Testis (tissue), 3 donors: ENCODE data around the gene PKD2L1. TPM values are rescaled to one million over a fixed set of nuclear protein-coding genes. Genes with fewer than 3 reads are reported as not detected.

Source experiments
- DNase-seq: peaks from one replicate; pipeline ENCODE4 v3.0.0-alpha.2; 2019
- H3K27ac ChIP-seq, 2 donors: fragments of 200-600 bp; sonication (generic); one replicate each; pipeline ENCODE4 v1.5.1; 2019
- H3K27me3 ChIP-seq: fragments of 200-600 bp; sonication (generic); one replicate; pipeline ENCODE4 v1.5.1; 2019
- H3K36me3 ChIP-seq: fragments of 200-600 bp; sonication (generic); one replicate; pipeline ENCODE4 v1.5.1; 2017; ENCODE audit warnings: low read depth; ENCODE audit errors: missing control alignments
- H3K4me1 ChIP-seq: fragments of 200-600 bp; sonication (generic); one replicate; pipeline ENCODE4 v1.5.1; 2019
- H3K4me3 ChIP-seq, 2 donors: fragments of 200-600 bp; sonication (generic); one replicate each; pipeline ENCODE4 v1.5.1; 2017 to 2019
- H3K9me3 ChIP-seq: fragments of 200-600 bp; sonication (generic); one replicate; pipeline ENCODE4 v1.5.1; 2017
- POLR2A ChIP-seq: fragments of 450-650 bp; IDR thresholded peaks from one replicate; pipeline ENCODE4 v1.6.1; 2017; ENCODE audit warnings: antibody characterized with exemption, mild to moderate bottlenecking, moderate library complexity
- WGBS, 2 donors: methylation state at CpG; one replicate each; pipeline ENCODE4 v1.1.5; 2018; 5-methylcytosine and 5-hydroxymethylcytosine counted together
- intact Hi-C: fragments of 100-400 bp; cut with DNase I; formaldehyde crosslinking; loops from one replicate; pipeline ENCODE4 v1.15.1; 2023; ENCODE audit warnings: low total_unique reads
- polyA plus RNA-seq: library from polyadenylated mRNA; stranded (reverse); fragments of 350-450 nt; fragmentation: Illumina TruSeq; extraction: RNeasy Lipid Tissue Mini Kit (QIAGEN cat#74804); gene quantifications from one replicate; pipeline ENCODE4 v1.2.3, GENCODE V29; 2014; ENCODE audit warnings: low read depth, low replicate concordance; ENCODE audit not compliant: insufficient read depth
- total RNA-seq, 2 donors: library from RNA; depleted of rRNA; stranded (reverse); fragments of >200 nt; gene quantifications; one replicate each; pipeline ENCODE4 v1.2.3, GENCODE V29; 2016
- TF ChIP-seq, protein P1 (sequence below), 3 experiments: fragments of 450-650 bp in 2 of 3; fragments of 200-600 bp in 1 of 3; sonication (generic) in 1 of 3; IDR thresholded peaks; one replicate each; pipeline ENCODE4 v1.5.1; 2016 to 2019; ENCODE audit warnings: antibody characterized with exemption in 3 of 3, mild to moderate bottlenecking in 2 of 3, moderate library complexity in 1 of 3

The PKD2L1 gene
- total and polyA plus RNA-seq, 3 donors from 2014 or later: 0.99 to 4.7 (median 1.6) TPM

DNA sequence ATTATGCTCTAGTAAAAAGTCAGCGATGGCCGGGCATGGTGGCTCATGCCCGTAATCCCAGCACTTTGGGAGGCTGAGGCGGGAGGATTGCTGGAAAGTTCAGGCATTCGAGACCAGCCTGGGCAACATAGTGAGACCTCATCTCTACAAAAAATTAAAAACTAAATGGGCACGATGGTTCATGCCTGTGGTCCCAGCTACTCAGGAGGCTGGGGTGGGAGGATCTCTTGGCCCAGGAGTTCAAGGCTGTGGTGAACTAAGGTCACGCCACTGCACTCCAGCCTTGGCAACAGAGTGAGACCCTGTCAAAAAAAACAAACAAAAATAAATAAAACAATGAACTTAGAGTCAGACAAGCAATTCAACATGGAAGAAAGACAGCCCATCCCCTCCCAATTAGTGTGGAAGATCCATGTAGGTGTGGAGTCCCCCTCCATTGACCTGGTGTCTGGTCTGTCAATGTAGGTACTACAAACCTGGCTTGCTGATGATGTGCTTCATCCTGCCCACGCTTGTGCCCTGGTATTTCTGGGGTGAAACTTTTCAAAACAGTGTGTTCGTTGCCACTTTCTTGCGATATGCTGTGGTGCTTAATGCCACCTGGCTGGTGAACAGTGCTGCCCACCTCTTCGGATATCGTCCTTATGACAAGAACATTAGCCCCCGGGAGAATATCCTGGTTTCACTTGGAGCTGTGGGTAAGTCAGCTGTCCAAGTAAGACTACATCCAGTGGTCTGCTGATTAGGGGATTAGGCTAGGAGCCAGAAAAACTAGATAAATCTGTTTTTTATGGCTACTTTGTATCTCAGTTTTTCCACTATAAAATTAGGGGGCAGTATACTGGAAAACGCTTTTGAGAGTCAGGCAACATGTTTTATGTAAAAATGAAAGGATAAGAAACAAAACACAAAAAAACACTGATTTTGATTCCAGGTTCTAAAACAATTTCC lies 26.3 kb upstream of the PKD2L1 start:
- H3K27me3 ChIP-seq: no peaks in the 10 kb centered on the region
- WGBS, 2 donors: 76 to 83% methylated on average over 14 of the region's 14 CpGs
- DNase-seq: no peak
- intact Hi-C loops: no loop called here
- H3K4me1 ChIP-seq: peaks cover 27% of the 10 kb centered on the region
- no peaks in the 10 kb centered on the region for H3K9me3 ChIP-seq
- no peak overlapping the region for H3K4me3 ChIP-seq
- H3K27ac ChIP-seq: no peak overlapping the region
- no peak for TF ChIP-seq POLR2A
- TF ChIP-seq, protein P1, sequence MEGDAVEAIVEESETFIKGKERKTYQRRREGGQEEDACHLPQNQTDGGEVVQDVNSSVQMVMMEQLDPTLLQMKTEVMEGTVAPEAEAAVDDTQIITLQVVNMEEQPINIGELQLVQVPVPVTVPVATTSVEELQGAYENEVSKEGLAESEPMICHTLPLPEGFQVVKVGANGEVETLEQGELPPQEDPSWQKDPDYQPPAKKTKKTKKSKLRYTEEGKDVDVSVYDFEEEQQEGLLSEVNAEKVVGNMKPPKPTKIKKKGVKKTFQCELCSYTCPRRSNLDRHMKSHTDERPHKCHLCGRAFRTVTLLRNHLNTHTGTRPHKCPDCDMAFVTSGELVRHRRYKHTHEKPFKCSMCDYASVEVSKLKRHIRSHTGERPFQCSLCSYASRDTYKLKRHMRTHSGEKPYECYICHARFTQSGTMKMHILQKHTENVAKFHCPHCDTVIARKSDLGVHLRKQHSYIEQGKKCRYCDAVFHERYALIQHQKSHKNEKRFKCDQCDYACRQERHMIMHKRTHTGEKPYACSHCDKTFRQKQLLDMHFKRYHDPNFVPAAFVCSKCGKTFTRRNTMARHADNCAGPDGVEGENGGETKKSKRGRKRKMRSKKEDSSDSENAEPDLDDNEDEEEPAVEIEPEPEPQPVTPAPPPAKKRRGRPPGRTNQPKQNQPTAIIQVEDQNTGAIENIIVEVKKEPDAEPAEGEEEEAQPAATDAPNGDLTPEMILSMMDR (IDR thresholded peaks at IDR 0.05): no peak
- no peaks in the 10 kb centered on the region for H3K36me3 ChIP-seq

DNA sequence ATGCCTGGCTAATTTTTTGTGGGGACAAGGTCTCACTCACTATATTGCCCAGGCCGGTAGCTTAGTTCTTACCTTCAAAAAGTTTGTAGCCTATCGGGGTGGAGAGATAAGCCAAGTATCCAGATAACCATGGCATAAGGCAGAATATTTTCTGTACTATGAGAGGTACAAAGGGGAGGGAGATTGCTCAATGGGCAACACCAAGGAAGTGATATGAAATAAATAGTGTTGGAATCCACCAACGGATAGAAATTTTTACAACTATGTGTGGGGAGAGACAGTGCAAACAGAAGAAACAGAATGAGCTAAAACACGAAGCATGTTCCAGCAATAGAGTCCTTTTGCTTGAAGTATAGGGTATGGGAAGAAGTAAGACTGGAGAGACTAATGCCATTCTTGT lies 25.1 kb upstream of the PKD2L1 start:
- H3K36me3 ChIP-seq: no peaks in the 10 kb centered on the region
- peaks cover 19% of the 10 kb centered on the region for H3K4me1 ChIP-seq
- no peak for DNase-seq
- no peak overlapping the region for H3K4me3 ChIP-seq
- 71 to 79% methylated on average over 4 of the region's 4 CpGs for WGBS, 2 donors
- intact Hi-C loops: no loop called here
- no peak for TF ChIP-seq POLR2A
- TF ChIP-seq, protein P1 (IDR thresholded peaks at IDR 0.05): no peak
- no peaks in the 10 kb centered on the region for H3K27me3 ChIP-seq
- H3K9me3 ChIP-seq: no peaks in the 10 kb centered on the region
- no peak overlapping the region for H3K27ac ChIP-seq

DNA sequence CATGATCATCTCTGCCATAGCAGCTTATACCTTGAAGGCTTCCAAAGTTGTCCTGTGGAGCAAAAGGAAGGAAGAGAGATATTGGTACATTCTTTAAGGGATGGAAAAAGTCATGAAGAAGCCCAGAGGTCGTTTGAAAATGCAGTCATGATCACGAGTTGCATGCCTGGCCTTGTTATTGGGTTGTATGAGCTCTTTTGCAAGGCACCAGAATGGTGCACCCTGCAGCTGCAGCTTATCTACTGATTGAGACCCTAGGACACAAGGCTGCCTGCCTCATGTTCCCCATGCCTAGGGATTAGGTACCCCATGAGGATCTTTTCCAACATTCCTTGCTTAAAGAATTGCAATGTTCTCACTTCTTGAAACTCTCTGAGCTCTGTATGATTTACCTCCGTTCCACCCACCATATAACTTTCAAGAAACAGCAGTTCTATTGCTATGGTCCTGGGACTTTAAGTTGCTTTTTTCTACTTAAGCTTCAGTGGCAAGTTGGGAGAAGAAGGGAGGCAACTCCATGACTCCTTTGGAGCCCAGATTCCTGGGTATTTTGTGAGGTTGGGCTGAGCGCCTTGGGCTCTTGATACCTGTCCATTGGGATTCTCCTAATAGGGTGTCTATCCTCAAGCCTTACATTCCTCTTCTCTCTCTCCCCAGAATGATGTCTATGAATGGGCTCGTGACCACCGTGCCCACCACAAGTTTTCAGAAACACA lies 23.9 kb upstream of the PKD2L1 start:
- 91 to 93% methylated on average over 6 of the region's 6 CpGs for WGBS, 2 donors

DNA sequence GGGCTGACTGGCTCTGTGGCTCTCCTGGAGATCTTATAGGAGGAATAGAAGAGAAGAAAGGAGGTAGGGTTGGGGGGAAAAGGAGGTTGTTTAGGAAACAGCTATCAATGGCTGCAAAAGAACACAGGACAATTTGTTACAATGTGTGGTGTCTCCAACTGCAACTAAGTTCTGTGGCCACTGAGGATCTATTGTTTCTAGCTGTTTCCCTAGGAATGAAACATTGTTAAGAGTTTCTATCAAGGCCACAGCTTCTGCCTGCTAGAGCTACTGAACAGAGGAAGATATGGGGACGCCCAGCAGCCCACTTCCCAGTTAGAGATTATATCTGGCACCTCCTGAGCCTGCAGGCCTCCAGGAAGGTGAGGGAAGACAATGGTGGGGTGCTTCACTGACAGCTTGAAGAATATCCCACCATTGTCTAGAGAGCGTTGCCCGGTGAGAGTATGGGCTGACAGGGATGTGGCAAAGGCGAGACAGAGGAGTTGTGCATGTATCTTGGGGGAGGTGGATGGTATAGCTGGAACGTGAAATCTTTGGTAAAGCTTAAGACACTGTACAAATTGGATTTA lies 21.0 kb upstream of the PKD2L1 start:
- H3K27ac ChIP-seq: peak overlapping the region; percentile 15 to 44
- 68 to 84% methylated on average over 5 of the region's 5 CpGs for WGBS, 2 donors
- no peak for TF ChIP-seq POLR2A
- TF ChIP-seq, protein P1 (IDR thresholded peaks at IDR 0.05): no peak

More for the DNA sequence above, 23.9 kb upstream of the PKD2L1 start:
- TF ChIP-seq POLR2A: no peak
- TF ChIP-seq, protein P1 (IDR thresholded peaks at IDR 0.05): no peak
- intact Hi-C loops: no loop called here
- peaks cover 9% of the 10 kb centered on the region for H3K4me1 ChIP-seq
- no peak overlapping the region for H3K27ac ChIP-seq
- H3K4me3 ChIP-seq: no peak overlapping the region
- no peaks in the 10 kb centered on the region for H3K27me3 ChIP-seq
- no peaks in the 10 kb centered on the region for H3K9me3 ChIP-seq
- H3K36me3 ChIP-seq: no peaks in the 10 kb centered on the region
- DNase-seq: no peak

More for the DNA sequence above, 21.0 kb upstream of the PKD2L1 start:
- H3K27me3 ChIP-seq: no peaks in the 10 kb centered on the region
- intact Hi-C loops: no loop called here
- H3K4me1 ChIP-seq: peaks cover 9% of the 10 kb centered on the region
- no peaks in the 10 kb centered on the region for H3K9me3 ChIP-seq
- H3K36me3 ChIP-seq: no peaks in the 10 kb centered on the region
- peak; percentile 72 for DNase-seq
- no peak overlapping the region for H3K4me3 ChIP-seq
